Colonic mucosa (tissue), 4 donors: ENCODE results near the gene PRKCA. TPM values are rescaled to one million over a fixed set of nuclear protein-coding genes. Genes with fewer than 3 reads are reported as not detected.

Experiments used
- DNase-seq: peaks from one replicate; pipeline ENCODE4 v3.0.0-alpha.2; 2020
- H3K27ac ChIP-seq: fragments of 200-600 bp; one replicate; pipeline ENCODE4 v1.8.0; 2021
- H3K27me3 ChIP-seq: fragments of 200-600 bp; one replicate; pipeline ENCODE4 v1.8.0; 2021
- H3K36me3 ChIP-seq: fragments of 200-600 bp; one replicate; pipeline ENCODE4 v1.8.0; 2021
- H3K4me1 ChIP-seq: fragments of 200-600 bp; one replicate; pipeline ENCODE4 v1.8.0; 2021; ENCODE audit warnings: mild to moderate bottlenecking
- H3K4me3 ChIP-seq: fragments of 200-600 bp; one replicate; pipeline ENCODE4 v1.8.0; 2021
- H3K9ac ChIP-seq, 2 donors: one replicate each; pipeline ENCODE4 v1.7.0; 2013; ENCODE audit warnings: control low read depth in 2 of 2, low read depth in 2 of 2, low read length in 2 of 2
- H3K9me3 ChIP-seq: fragments of 200-600 bp; one replicate; pipeline ENCODE4 v1.8.0; 2021
- intact Hi-C: fragments of 100-400 bp; cut with DNase I; formaldehyde crosslinking; loops from one replicate; pipeline ENCODE4 v1.14.1; 2022
- total RNA-seq, 2 donors: library from RNA; stranded (reverse); fragmentation: NEBNext Ultra II Directional in 1 of 2; extraction: Animal tissue kit (Norgen Biotek cat#: 25700) in 1 of 2; gene quantifications; one replicate each; pipeline ENCODE4 v1.2.1, GENCODE V29; 2021
- TF ChIP-seq, protein P1 (sequence below): fragments of 200-600 bp; IDR thresholded peaks from one replicate; pipeline ENCODE4 v1.8.0; 2022; ENCODE audit warnings: antibody characterized with exemption, mild to moderate bottlenecking
- donor health status: healthy.
- donor health status: DM: no; HTN: no; CAD: no.
- donor health status: DM: no; HTN: no; CAD: no.

PRKCA gene
- total RNA-seq, 2 donors from 2014 or later = 40.0 to 41.8 TPM

DNA sequence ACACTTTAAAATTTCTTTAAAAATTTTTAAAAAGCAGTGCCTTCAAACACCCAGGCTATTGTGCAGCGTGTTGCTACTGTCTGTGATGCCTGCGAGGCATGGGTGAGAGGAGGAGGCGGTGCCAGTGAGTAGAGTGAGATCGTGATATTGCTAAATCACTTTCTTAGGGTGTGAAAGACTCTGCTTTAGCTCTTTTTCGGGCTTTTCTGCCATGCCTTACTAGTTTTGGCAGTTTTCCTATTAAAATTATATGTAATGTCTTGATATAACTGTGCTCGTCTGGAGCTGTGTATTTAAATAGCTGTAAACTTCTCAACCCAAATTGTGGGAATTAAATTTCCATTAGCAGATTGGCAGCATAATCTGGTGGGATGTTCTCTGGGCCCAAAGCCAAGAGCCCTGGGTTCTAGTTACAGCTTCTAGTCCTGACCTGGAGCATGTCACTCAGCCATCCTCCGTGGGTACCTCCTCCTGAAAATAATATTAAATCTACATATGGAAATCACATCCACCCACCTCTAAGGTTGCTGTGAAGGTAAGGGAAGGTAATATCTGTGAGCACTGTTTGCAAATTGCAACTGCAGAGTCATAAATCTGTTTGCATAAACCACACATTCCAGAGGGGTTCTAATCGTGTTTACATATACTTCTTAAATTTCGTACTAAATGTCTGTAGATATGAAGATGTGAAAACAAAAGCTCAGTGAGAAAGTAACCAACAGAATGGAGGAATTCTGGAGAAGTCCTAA lies 268.2 kb downstream of the PRKCA start:
- DNase-seq = no peak
- no peak overlapping the region for H3K27ac ChIP-seq
- H3K9ac ChIP-seq = no peak overlapping the region
- H3K4me1 ChIP-seq = no peaks in the 10 kb centered on the region
- intact Hi-C loops = no loop called here
- H3K36me3 ChIP-seq = no peaks in the 10 kb centered on the region
- H3K9me3 ChIP-seq = no peaks in the 10 kb centered on the region
- TF ChIP-seq, protein P1, sequence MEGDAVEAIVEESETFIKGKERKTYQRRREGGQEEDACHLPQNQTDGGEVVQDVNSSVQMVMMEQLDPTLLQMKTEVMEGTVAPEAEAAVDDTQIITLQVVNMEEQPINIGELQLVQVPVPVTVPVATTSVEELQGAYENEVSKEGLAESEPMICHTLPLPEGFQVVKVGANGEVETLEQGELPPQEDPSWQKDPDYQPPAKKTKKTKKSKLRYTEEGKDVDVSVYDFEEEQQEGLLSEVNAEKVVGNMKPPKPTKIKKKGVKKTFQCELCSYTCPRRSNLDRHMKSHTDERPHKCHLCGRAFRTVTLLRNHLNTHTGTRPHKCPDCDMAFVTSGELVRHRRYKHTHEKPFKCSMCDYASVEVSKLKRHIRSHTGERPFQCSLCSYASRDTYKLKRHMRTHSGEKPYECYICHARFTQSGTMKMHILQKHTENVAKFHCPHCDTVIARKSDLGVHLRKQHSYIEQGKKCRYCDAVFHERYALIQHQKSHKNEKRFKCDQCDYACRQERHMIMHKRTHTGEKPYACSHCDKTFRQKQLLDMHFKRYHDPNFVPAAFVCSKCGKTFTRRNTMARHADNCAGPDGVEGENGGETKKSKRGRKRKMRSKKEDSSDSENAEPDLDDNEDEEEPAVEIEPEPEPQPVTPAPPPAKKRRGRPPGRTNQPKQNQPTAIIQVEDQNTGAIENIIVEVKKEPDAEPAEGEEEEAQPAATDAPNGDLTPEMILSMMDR = no peak
- no peak overlapping the region for H3K4me3 ChIP-seq
- H3K27me3 ChIP-seq = no peaks in the 10 kb centered on the region

DNA sequence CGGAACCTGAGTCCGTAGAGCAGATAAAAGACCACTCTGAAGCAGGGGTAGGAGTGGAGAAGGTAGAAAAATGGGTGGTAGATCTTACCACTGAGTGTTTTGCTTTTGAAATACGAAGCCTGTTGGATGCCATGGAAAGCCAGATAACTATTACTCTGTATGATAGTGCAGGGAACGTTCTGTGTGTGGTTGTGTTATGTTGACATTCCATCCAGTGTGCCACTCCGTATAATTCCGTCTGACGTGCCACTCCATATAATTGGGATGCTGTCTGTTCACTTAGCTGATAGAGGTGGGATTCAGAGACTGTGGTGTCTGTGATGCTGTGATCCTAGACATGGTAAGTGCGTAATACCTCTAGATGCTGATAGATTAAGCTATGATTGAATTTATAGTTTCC lies 269.3 kb downstream of the PRKCA start:
- no peak for DNase-seq

GRCh38 chr17:66573078-66573477 lies 270.7 kb downstream of the PRKCA start:
- TF ChIP-seq, protein P1 = no peak
- H3K27me3 ChIP-seq = no peaks in the 10 kb centered on the region
- H3K4me3 ChIP-seq = no peak overlapping the region
- H3K9me3 ChIP-seq = no peaks in the 10 kb centered on the region
- H3K27ac ChIP-seq = no peak overlapping the region
- H3K4me1 ChIP-seq = no peaks in the 10 kb centered on the region
- no peaks in the 10 kb centered on the region for H3K36me3 ChIP-seq
- no peak overlapping the region for H3K9ac ChIP-seq
- no peak for DNase-seq
- intact Hi-C loops = no loop called here

More for the DNA sequence above, 269.3 kb downstream of the PRKCA start:
- Histone ChIP-seq H3K9ac (no peak overlapping the region), H3K4me1 (no peaks in the 10 kb centered on the region), H3K4me3 (no peak overlapping the region), H3K36me3 (no peaks in the 10 kb centered on the region), H3K27me3 (no peaks in the 10 kb centered on the region), H3K27ac (no peak overlapping the region), H3K9me3 (no peaks in the 10 kb centered on the region)
- TF ChIP-seq, protein P1 = no peak
- intact Hi-C loops = no loop called here

DNA sequence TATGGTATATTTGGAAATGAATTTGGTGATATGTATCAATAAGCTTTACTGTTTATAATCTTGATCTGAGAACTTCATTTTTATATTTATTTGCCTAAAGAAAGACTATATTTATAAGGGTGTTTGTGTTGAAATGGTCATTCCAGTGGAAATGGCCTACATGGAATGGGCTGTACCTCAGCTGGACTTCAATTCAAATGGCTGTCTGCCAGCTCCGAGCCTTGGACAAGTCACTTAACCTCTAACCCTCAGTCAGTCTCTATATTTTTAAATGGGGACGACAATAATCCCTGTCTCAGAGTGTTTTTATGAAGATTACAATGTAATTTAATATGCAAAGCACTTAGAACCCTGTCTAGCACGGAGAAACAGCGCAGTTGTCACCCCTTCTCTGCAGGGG lies 271.7 kb downstream of the PRKCA start:
- TF ChIP-seq, protein P1 = no peak
- no peaks in the 10 kb centered on the region for H3K9me3 ChIP-seq
- no peaks in the 10 kb centered on the region for H3K27me3 ChIP-seq
- H3K36me3 ChIP-seq = no peaks in the 10 kb centered on the region
- H3K27ac ChIP-seq = no peak overlapping the region
- H3K4me3 ChIP-seq = no peak overlapping the region
- H3K9ac ChIP-seq = no peak overlapping the region
- DNase-seq = no peak
- intact Hi-C loops = no loop called here
- H3K4me1 ChIP-seq = no peaks in the 10 kb centered on the region

GRCh38 chr17:66576473-66576872 lies 274.1 kb downstream of the PRKCA start:
- Histone ChIP-seq H3K27me3 (no peaks in the 10 kb centered on the region), H3K9ac (no peak overlapping the region), H3K36me3 (no peaks in the 10 kb centered on the region), H3K9me3 (no peaks in the 10 kb centered on the region), H3K4me3 (no peak overlapping the region), H3K4me1 (no peaks in the 10 kb centered on the region), H3K27ac (no peak overlapping the region)
- no peak for DNase-seq
- intact Hi-C loops = no loop called here
- TF ChIP-seq, protein P1 = no peak
